Stimulated activated CD4-positive, alpha-beta T cell treated with anti-CD3 and anti-CD28 coated beads, Interleukin-2, amount 100 ng/mL, for 24 hours (primary cell): ENCODE measurements around the gene ITGB2.
A peak's percentile ranks its signal among the peaks of the same experiment; 100 is the strongest.

Experiments
- DNase-seq, 2 donors: peaks; one replicate each; pipeline ENCODE4 v3.0.0-alpha.2; 2020

The ITGB2 gene

GRCh38 chr21:44845418-44846223 is 75.1 kb downstream of the ITGB2 start:
- DNase-seq, result peak; percentile 60 to 81

- DNase-seq, result no peak
Measured at GRCh38 chr21:44844256-44844655, 76.4 kb downstream of the ITGB2 start.

GRCh38 chr21:44842721-44843445 is 77.8 kb downstream of the ITGB2 start:
- DNase-seq, result no peak

GRCh38 chr21:44842087-44842486 is 78.6 kb downstream of the ITGB2 start:
- no peak for DNase-seq

- DNase-seq, result no peak
Measured at GRCh38 chr21:44840771-44841170, 79.9 kb downstream of the ITGB2 start.

- DNase-seq, result no peak
Measured at GRCh38 chr21:44838951-44839350, 81.7 kb downstream of the ITGB2 start.

- DNase-seq, result no peak
Measured at GRCh38 chr21:44838039-44838895, 82.4 kb downstream of the ITGB2 start.

GRCh38 chr21:44837537-44837936 is 83.2 kb downstream of the ITGB2 start:
- no peak for DNase-seq

- DNase-seq, result no peak
Measured at GRCh38 chr21:44836666-44837471, 83.8 kb downstream of the ITGB2 start.

GRCh38 chr21:44836349-44836665 is 84.4 kb downstream of the ITGB2 start:
- DNase-seq, result no peak
